Heart left ventricle (tissue), 16 donors: Measurements from ENCODE around the gene LIPC. TPM values are rescaled to one million over a fixed set of nuclear protein-coding genes. Genes with fewer than 3 reads are reported as not detected.
A peak's percentile ranks its signal among the peaks of the same experiment; 100 is the strongest.

Source experiments
- ATAC-seq, 4 donors: fragments of 200-7000 bp; cut with Tn5 transposase; one replicate each; pipeline ENCODE4 v1.9.1; 2020 to 2022; ENCODE audit warnings: moderate library complexity in 4 of 4, mild to moderate bottlenecking in 3 of 4, moderate number of reproducible peaks in 1 of 4
- DNase-seq, 5 donors: peaks; one replicate each; pipeline ENCODE4 v3.0.0-alpha.2; 2020
- H3K27ac ChIP-seq, 12 donors: fragments of 200-600 bp; sonication (generic) in 4 of 12; one replicate each; pipeline versions ENCODE4 v1.5.0 to v1.8.0; 2016 to 2022; ENCODE audit warnings: mild to moderate bottlenecking in 2 of 12
- H3K27me3 ChIP-seq, 9 donors: fragments of 200-600 bp; sonication (generic) in 2 of 9; one replicate each; pipeline versions ENCODE4 v1.5.1 to v1.8.0; 2016 to 2022; ENCODE audit warnings: mild to moderate bottlenecking in 3 of 9
- H3K36me3 ChIP-seq, 9 donors: fragments of 200-600 bp; sonication (generic) in 2 of 9; one replicate each; pipeline versions ENCODE4 v1.5.0 to v1.8.0; 2018 to 2022; ENCODE audit warnings: mild to moderate bottlenecking in 2 of 9
- H3K4me1 ChIP-seq, 12 donors: fragments of 200-600 bp; sonication (generic) in 4 of 12; one replicate each; pipeline versions ENCODE4 v1.5.0 to v1.8.0; 2016 to 2022; ENCODE audit warnings: mild to moderate bottlenecking in 3 of 12
- H3K4me3 ChIP-seq, 12 donors: fragments of 200-600 bp; sonication (generic) in 4 of 12; one replicate each; pipeline versions ENCODE4 v1.5.0 to v1.8.0; 2017 to 2022; ENCODE audit warnings: mild to moderate bottlenecking in 9 of 12, moderate library complexity in 4 of 12
- H3K9me3 ChIP-seq, 12 donors: fragments of 200-600 bp; sonication (generic) in 4 of 12; one replicate each; pipeline versions ENCODE4 v1.5.0 to v1.8.0; 2016 to 2022; ENCODE audit warnings: mild to moderate bottlenecking in 1 of 12
- CTCF ChIP-seq, 12 donors: fragments of 200-600 bp; sonication (generic) in 4 of 12; IDR thresholded peaks; one replicate each; pipeline versions ENCODE4 v1.5.0 to v1.8.0; 2018 to 2022; ENCODE audit warnings: antibody characterized with exemption in 12 of 12, mild to moderate bottlenecking in 5 of 12
- POLR2A ChIP-seq, 2 donors: fragments of 450-650 bp; IDR thresholded peaks; one replicate each; pipeline ENCODE4 v1.6.1; 2017; ENCODE audit warnings: antibody characterized with exemption in 2 of 2, mild to moderate bottlenecking in 2 of 2, moderate library complexity in 2 of 2
- WGBS, 4 donors: extraction: QIAGEN DNeasy Blood & Tissue Kit in 2 of 4; methylation state at CpG; one replicate each; pipeline versions ENCODE4 v1.1.5 to v1.1.7; 2013 to 2018; 5-methylcytosine and 5-hydroxymethylcytosine counted together
- intact Hi-C, 10 donors: fragments of 100-400 bp; cut with DNase I; formaldehyde crosslinking; loops; one replicate each; pipeline versions ENCODE4 v1.11.1 to v1.14.2; 2022
- polyA plus RNA-seq, 2 donors: library from polyadenylated mRNA; stranded (reverse); fragments of 200-250 nt; gene quantifications; one replicate each; pipeline ENCODE4 v1.2.3, GENCODE V29; 2013
- total RNA-seq, 9 donors: library from RNA; depleted of rRNA in 2 of 9; stranded (reverse); fragments of >200 nt in 2 of 9; fragmentation: NEBNext Ultra II Directional in 3 of 9; extraction: Animal tissue kit (Norgen Biotek cat#: 25700) in 3 of 9; gene quantifications; one replicate each; pipeline versions ENCODE4 v1.1.0 to v1.2.4, GENCODE V29; 2016 to 2023
- donor health status: ischemic (EF 13 %, LVEDD 7.1; RV severe dilation, severe dysfunction).
- donor health status: healthy with polysubstance abuse.
- donor health status: DM: no; HTN: yes; CAD: no.
- donor health status: DM: no; HTN: no; CAD: no.
- donor health status: ischemic (EF 25% LVEDD 6.9; RV normal size, moderate dysfunction).
- donor health status: ischemic (EF 25% LVEDD 5.7; RV mildly dilated, moderate dysfunction).
- donor health status: healthy.
- donor health status: DM: yes; HTN: yes; CAD: no.
- donor health status: ischemic (EF 35%, LVEDD 5.7; RV mildly dilated, moderate dysfunction).
- donor health status: nonischemic (EF 11% LVEDD 7.7; RV severe dilation, severe dysfunction).
- donor health status: DM: yes; HTN: yes; CAD: no.
- donor health status: PGD.
- donor health status: ischemic (EF 29% LVEDD 5.4; RV normal size, mild dysfunction).
- donor health status: nonischemic (EF 23%, LVEDD 6.1; RV moderate dilation, normal function).

The LIPC gene
- total and polyA plus RNA-seq, 11 donors, result 0.10 to 1.4 (median 0.55) TPM; not detected in 1

DNA sequence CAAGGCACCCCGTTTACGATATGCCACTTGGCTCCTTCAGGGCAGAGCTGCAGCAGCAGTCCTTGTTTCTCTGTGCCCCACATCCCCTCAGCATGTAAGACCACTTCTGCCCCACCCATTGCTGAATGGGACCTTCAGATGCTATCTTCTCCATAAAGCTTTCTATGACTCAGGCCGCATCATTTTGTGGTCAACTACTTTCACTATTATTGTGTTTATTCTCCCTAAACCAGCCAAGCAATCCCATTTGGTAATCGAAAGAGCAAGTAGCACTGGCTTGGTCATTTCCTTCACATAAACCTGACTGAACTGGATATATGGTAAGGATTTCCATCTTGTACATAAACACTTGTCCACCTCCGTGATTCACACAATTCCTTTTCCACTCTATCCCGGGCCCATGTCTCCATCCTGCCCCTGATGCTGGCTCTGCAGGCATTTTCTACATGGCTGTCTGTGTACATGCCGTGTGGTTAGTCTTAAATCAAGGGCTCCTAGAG lies 25.7 kb downstream of the LIPC start:
- H3K9me3 ChIP-seq, result no peaks in the 10 kb centered on the region
- intact Hi-C loops, result loop anchor here in 1 of 10 donors (5.0 to 10.0 kb wide), 2 partner anchors 167 to 290 kb away; partner anchors contain the start of gene ADAM10
- no peaks in the 10 kb centered on the region for H3K27me3 ChIP-seq
- no peaks in the 10 kb centered on the region for H3K36me3 ChIP-seq
- TF ChIP-seq CTCF (IDR thresholded peaks at IDR 0.05) (no peak), POLR2A (IDR thresholded peaks at IDR 0.05) (no peak)
- no peak overlapping the region for H3K4me3 ChIP-seq
- no peak for ATAC-seq
- DNase-seq, result no peak
- 62 to 75% (median 65%) methylated on average over 7 of the region's 7 CpGs for WGBS, 4 donors
- H3K27ac ChIP-seq, result peak overlapping the region in 11 of 12 donors; percentile 12 to 84 (median 52)
- peaks cover 10 to 48% (median 36%) of the 10 kb centered on the region in 12 donors for H3K4me1 ChIP-seq

DNA sequence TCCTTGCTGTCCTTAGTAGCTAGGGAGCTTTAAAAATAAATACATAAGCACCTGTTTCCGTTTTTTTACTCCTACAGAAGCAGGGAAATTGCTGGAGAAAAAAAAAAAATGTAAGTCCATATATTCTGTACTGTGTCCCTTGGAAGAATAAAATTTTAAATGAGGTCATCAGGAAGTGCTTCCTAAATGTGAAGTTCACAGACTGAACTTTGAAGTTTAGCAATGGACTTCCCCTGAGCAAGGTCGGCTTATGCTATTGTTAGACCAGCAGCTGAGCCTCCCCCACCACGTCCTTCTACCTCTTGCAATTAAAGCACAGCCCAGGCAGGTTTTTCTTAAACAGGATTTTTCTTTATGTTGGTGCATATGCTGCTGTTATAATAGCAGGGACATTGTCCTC lies 26.3 kb downstream of the LIPC start:
- Histone ChIP-seq H3K4me1 (peaks cover 10 to 48% (median 36%) of the 10 kb centered on the region in 12 donors), H3K9me3 (no peaks in the 10 kb centered on the region), H3K27ac (peak overlapping the region in 11 of 12 donors; percentile 60 to 84 (median 73)), H3K27me3 (no peaks in the 10 kb centered on the region), H3K4me3 (no peak overlapping the region), H3K36me3 (no peaks in the 10 kb centered on the region)
- ATAC-seq (peak; percentile 47 to 83 (median 56)), DNase-seq (peak in 2 of 5 donors; percentile 43 to 51)
- 31 to 44% (median 34%) methylated on average over 3 of the region's 3 CpGs for WGBS, 4 donors
- TF ChIP-seq CTCF (IDR thresholded peaks at IDR 0.05), result no peak
- TF ChIP-seq POLR2A (IDR thresholded peaks at IDR 0.05), result no peak
- intact Hi-C loops, result loop anchor here in 1 of 10 donors (5.0 to 10.0 kb wide), 2 partner anchors 167 to 289 kb away; partner anchors contain the start of gene ADAM10

DNA sequence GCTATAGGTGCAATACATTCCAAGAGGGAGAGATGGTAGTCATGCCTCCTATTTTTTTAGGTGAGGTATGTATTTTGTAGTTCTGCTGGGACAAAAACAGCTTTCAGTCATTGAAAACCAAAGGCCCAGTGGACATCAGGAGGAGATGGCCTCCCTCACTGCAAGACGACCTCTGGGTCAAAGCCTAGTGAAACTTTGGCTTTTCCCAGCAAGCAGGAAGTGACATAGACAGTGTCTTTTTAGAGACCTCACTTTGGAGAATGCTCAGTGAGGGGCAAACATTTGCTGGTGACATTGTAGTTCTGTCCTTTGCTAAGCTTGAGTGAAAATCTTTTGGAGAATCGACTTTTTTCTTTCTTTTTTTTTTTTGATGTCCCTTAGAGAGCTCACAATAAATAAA lies 27.3 kb downstream of the LIPC start:
- TF ChIP-seq POLR2A (IDR thresholded peaks at IDR 0.05) (no peak), CTCF (IDR thresholded peaks at IDR 0.05) (no peak)
- H3K4me1 ChIP-seq, result peaks cover 10 to 47% (median 35%) of the 10 kb centered on the region in 12 donors
- WGBS, 4 donors, result 19 to 53% (median 35%) methylated on average over 2 of the region's 2 CpGs
- no peaks in the 10 kb centered on the region for H3K36me3 ChIP-seq
- no peak overlapping the region for H3K4me3 ChIP-seq
- peak overlapping the region in 11 of 12 donors; percentile 60 to 84 (median 73) for H3K27ac ChIP-seq
- no peak for DNase-seq
- no peaks in the 10 kb centered on the region for H3K27me3 ChIP-seq
- no peaks in the 10 kb centered on the region for H3K9me3 ChIP-seq
- intact Hi-C loops, result loop anchor here in 1 of 10 donors (5.0 to 10.0 kb wide), 2 partner anchors 166 to 288 kb away; partner anchors contain the start of gene ADAM10
- ATAC-seq, result peak in 2 of 4 donors; percentile 41 to 57

DNA sequence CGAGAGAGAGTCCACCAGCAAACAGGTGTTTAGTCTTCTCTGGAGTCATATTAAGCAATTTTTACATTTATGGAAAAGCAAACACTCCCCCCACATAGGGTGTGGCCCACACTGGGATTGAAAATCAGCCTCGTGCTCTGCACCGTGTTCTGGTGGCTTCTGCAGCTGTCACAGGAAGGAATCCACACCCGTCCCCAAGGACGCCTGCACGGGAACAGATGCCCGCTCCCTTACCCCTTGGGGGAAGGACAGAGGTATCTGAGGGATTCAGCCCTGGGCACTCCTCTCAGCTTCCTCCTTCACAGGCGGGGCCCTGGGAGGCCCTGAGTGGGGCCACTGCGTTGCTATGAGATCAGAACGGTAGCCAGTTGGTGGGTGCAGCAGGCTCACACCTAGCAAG lies 27.8 kb downstream of the LIPC start:
- Histone ChIP-seq H3K4me1 (peaks cover 8 to 44% (median 33%) of the 10 kb centered on the region in 12 donors), H3K4me3 (no peak overlapping the region), H3K27me3 (no peaks in the 10 kb centered on the region), H3K36me3 (no peaks in the 10 kb centered on the region), H3K9me3 (no peaks in the 10 kb centered on the region), H3K27ac (peak overlapping the region in 11 of 12 donors; percentile 60 to 84 (median 73))
- ATAC-seq (peak; percentile 79 to 90 (median 82)), DNase-seq (peak in 4 of 5 donors; percentile 57 to 76 (median 70))
- no peak for TF ChIP-seq POLR2A (IDR thresholded peaks at IDR 0.05)
- no peak for TF ChIP-seq CTCF (IDR thresholded peaks at IDR 0.05)
- WGBS, 4 donors, result 54 to 74% (median 57%) methylated on average over 9 to 10 of the region's 10 CpGs
- intact Hi-C loops, result loop anchor here in 1 of 10 donors (5.0 to 10.0 kb wide), 2 partner anchors 165 to 288 kb away; partner anchors contain the start of gene ADAM10
